Ramos (cell line): Measurements from ENCODE around the gene CHST11.

Source experiments
- in situ Hi-C: fragments of 300-500 bp; cut with MboI; formaldehyde crosslinking; loops from one replicate; pipeline ENCODE4 v1.14.3; 2022; ENCODE audit warnings: low sequenced_read_pairs; ENCODE audit not compliant: unreplicated experiment

CHST11 gene

GRCh38 chr12:104458694-104459367 is 2.1 kb downstream of the CHST11 start:
- in situ Hi-C loops, result no loop called here

GRCh38 chr12:104459368-104459909 is 2.7 kb downstream of the CHST11 start:
- in situ Hi-C loops, result no loop called here

- in situ Hi-C loops, result no loop called here
Observed at GRCh38 chr12:104460041-104460719, 3.4 kb downstream of the CHST11 start.

GRCh38 chr12:104460973-104461698 is 4.4 kb downstream of the CHST11 start:
- in situ Hi-C loops, result no loop called here

GRCh38 chr12:104462325-104462724 is 5.6 kb downstream of the CHST11 start:
- in situ Hi-C loops, result no loop called here

GRCh38 chr12:104462931-104463339 is 6.2 kb downstream of the CHST11 start:
- in situ Hi-C loops, result no loop called here

GRCh38 chr12:104463368-104463767 is 6.6 kb downstream of the CHST11 start:
- in situ Hi-C loops, result no loop called here

GRCh38 chr12:104464899-104465298 is 8.2 kb downstream of the CHST11 start:
- in situ Hi-C loops, result no loop called here

GRCh38 chr12:104466709-104467345 is 10.1 kb downstream of the CHST11 start:
- in situ Hi-C loops, result no loop called here

GRCh38 chr12:104467346-104467837 is 10.6 kb downstream of the CHST11 start:
- in situ Hi-C loops, result no loop called here

- in situ Hi-C loops, result no loop called here
Observed at GRCh38 chr12:104468371-104468770, 11.6 kb downstream of the CHST11 start.

- in situ Hi-C loops, result no loop called here
Observed at GRCh38 chr12:104469066-104469465, 12.3 kb downstream of the CHST11 start.

- in situ Hi-C loops, result no loop called here
Observed at GRCh38 chr12:104469523-104469922, 12.8 kb downstream of the CHST11 start.

GRCh38 chr12:104470521-104470920 is 13.8 kb downstream of the CHST11 start:
- in situ Hi-C loops, result no loop called here

GRCh38 chr12:104471336-104471735 is 14.6 kb downstream of the CHST11 start:
- in situ Hi-C loops, result no loop called here

- in situ Hi-C loops, result no loop called here
Observed at GRCh38 chr12:104472748-104473147, 16.0 kb downstream of the CHST11 start.

GRCh38 chr12:104473374-104473983 is 16.7 kb downstream of the CHST11 start:
- in situ Hi-C loops, result no loop called here

GRCh38 chr12:104475271-104475670 is 18.5 kb downstream of the CHST11 start:
- in situ Hi-C loops, result no loop called here

- in situ Hi-C loops, result no loop called here
Observed at GRCh38 chr12:104477510-104478390, 21.0 kb downstream of the CHST11 start.
